LNCaP clone FGC (cell line): ENCODE measurements around the gene TNIK.

ENCODE experiments used
- DNase-seq: peaks from one replicate; pipeline ENCODE4 v3.0.0-alpha.2; 2011; ENCODE audit warnings: low read depth
- H3K4me3 ChIP-seq: 2 replicates; pipeline ENCODE4 v1.5.1; 2011; ENCODE audit warnings: mild to moderate bottlenecking, low read depth, low read length, control low read depth
- TF ChIP-seq, protein P1 (sequence below): IDR thresholded peaks from 2 replicates; pipeline ENCODE4 v1.5.1; 2012; ENCODE audit warnings: mild to moderate bottlenecking; ENCODE audit not compliant: control insufficient read depth, insufficient read depth; ENCODE audit errors: extremely low read depth

TNIK gene

DNA sequence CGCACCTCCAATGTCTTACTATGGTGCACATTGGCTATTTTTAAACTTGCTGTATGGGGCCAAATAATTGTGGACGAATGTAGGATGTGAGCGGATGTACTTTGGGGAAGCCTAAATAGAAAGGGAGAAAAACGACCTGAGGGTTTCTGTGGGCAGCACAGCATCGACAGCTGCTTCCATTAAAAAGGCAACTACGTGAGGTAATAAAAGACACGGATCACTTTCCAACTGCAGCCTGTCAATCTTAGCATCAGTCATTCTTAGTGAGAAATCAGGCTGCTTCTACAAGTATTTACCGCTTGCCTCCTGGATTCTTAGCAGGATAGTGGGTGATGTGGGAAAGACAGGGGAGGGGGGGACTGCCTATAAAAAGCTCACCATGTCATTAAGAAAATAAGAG, 247.0 kb downstream of the TNIK start:
- TF ChIP-seq, protein P1, sequence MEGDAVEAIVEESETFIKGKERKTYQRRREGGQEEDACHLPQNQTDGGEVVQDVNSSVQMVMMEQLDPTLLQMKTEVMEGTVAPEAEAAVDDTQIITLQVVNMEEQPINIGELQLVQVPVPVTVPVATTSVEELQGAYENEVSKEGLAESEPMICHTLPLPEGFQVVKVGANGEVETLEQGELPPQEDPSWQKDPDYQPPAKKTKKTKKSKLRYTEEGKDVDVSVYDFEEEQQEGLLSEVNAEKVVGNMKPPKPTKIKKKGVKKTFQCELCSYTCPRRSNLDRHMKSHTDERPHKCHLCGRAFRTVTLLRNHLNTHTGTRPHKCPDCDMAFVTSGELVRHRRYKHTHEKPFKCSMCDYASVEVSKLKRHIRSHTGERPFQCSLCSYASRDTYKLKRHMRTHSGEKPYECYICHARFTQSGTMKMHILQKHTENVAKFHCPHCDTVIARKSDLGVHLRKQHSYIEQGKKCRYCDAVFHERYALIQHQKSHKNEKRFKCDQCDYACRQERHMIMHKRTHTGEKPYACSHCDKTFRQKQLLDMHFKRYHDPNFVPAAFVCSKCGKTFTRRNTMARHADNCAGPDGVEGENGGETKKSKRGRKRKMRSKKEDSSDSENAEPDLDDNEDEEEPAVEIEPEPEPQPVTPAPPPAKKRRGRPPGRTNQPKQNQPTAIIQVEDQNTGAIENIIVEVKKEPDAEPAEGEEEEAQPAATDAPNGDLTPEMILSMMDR, result no peak
- DNase-seq, result no peak
- H3K4me3 ChIP-seq, result no peak overlapping the region

DNA sequence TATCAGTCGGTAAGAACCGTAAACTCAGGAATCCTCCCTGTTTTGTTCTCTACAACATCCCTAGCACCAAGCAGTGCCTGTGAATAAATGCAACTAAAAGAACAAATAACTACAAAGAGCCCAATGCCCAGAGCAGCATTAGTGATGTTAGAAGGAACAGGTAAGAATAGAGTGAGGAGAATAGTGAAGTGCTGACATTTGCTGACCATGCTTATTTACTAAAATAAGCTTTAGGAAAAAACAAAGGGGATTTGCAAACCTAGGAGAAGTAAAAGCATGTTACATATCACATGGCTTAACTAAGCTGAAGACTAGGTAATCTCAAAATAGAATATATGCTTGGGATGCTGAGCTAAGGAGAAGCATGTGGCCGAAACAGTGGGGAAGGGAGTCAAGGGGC, 247.6 kb downstream of the TNIK start:
- no peak for DNase-seq
- H3K4me3 ChIP-seq, result no peak overlapping the region
- TF ChIP-seq, protein P1, result no peak

- no peak overlapping the region for H3K4me3 ChIP-seq
- TF ChIP-seq, protein P1, result no peak
- DNase-seq, result no peak
Measured at GRCh38 chr3:171206283-171206682, 253.9 kb downstream of the TNIK start.

GRCh38 chr3:171204942-171205341, 255.3 kb downstream of the TNIK start:
- no peak overlapping the region for H3K4me3 ChIP-seq
- DNase-seq, result no peak
- TF ChIP-seq, protein P1, result no peak

DNA sequence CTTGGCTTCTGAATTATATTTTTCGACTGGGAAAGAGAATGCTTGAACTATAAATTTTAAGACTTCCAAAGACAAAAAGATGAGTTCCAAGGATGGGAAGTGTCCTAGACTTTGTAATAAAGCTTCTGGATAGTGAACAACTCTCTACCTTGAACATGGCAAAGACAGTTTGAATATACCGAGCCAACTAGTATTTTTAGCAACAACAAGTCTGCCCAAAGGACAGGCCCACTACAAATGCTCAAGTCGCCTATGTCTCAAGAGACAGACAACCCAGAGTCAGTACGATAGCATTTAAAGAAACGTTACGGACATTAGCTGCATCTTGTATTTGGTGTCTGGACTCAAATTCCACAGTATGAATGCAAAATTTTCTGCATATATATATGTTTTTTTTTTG, 258.4 kb downstream of the TNIK start:
- TF ChIP-seq, protein P1, result no peak
- DNase-seq, result no peak
- H3K4me3 ChIP-seq, result no peak overlapping the region

- H3K4me3 ChIP-seq, result no peak overlapping the region
- TF ChIP-seq, protein P1, result no peak
- no peak for DNase-seq
Measured at GRCh38 chr3:171200750-171201088, 259.5 kb downstream of the TNIK start.

- TF ChIP-seq, protein P1, result no peak
- H3K4me3 ChIP-seq, result no peak overlapping the region
- no peak for DNase-seq
Measured at GRCh38 chr3:171200052-171200749, 260.0 kb downstream of the TNIK start.
